GM18861 (cell line): ENCODE data around the gene BTNL8.
"Not testable (repeated sequence)": the region's sequence is repeated elsewhere in the genome, so short reads cannot be mapped to it uniquely, and the experiment has no call there.

Experiments
- ATAC-seq: cut with Tn5 transposase; IDR thresholded peaks from one replicate; pipeline ENCODE4 v1.9.1; 2021; ENCODE audit not compliant: unreplicated experiment

The BTNL8 gene

DNA sequence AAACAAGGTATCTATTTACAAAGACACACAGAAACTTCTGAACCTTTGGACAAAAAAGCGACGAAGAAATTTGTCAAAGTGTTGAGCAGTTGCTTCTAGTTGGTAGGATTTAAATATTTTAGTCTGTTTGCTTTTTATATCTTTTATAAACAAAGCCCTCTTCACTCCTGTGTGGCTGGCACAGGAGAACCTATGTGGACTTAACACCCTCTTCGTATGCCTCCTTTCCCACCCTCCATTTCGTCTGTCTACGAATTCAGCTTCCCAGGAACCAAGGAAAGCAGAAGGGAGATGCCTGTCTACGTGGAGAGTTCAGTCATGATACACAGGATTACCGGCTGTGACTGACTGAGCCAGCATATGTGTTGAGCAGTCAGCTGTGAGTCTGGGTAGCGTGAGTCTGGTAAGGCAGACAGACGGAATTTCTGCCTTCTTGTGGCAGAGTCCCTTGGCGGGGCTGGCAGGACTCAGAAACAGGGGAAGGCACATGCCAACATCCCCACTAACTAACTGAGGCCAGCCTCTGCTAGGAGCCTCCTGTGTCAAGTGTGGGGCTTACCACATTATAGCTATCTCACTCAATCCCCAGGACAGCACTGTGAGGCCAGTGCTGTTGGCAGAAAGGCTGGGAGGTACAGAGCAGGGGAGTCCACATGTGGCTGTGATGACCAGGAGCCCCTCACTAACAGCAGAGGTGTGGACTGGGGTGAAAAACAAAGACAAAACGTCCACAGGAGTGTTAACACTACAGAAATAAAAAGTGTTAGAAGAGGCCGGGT lies 24.0 kb upstream of the BTNL8 start:
- ATAC-seq = no peak

DNA sequence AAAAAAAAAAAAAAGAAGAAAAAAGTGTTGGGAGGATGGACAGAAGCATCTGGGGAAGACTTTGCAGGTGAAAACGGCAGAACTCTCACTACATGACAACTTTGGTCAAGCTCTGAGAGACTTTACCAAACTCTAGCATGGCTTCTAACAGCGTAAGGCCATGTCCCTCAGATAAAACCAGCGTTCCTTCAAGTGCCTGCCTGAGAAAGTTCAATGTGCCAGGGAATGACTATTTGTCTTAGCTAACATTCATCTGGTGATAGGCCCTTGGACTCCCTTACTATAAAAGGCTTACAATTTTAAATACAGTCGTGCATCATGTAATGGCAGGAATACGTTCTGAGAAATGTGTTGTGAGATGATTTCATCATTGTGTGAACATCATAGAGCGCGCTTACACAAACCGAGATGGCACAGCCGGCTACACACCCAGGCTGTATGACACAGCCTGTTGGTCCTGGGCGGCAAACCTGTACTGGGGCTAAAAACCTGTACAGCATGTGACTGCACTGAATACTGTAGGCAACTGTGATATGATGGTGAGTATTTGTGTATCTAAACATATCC lies 23.0 kb upstream of the BTNL8 start:
- no peak for ATAC-seq

DNA sequence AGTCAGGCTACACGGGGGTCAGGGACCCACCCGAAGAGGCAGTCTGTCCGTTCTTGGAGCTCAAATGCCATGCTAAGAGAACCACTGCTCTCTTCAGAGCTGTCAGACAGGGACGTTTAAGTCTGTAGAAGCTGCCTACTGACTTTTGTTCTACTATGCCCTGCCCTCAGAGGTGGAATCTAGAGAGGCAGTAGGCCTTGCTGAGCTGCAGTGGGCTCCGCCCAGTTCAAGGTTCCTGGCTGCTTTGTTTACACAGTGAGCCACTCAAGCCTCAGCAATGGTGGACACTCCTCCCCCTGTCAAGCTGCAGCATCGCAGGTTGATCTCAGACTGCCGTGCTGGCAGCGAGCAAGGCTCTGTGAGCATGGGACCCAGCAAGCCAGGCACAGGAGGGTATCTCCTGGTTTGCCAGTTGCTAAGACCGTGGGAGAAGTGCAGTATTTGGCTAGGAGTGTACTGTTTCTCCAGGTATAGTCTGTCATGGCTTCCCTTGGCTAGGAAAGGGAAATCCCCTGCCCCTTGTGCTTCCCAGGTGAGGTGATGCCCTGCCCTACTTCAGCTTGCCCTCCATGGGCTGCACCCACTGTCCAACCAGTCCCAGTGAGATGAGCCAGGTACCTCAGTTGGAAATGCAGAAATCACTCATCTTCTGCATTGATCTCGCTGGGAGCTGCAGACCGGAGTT lies 13.0 kb upstream of the BTNL8 start:
- not testable (repeated sequence) for ATAC-seq

DNA sequence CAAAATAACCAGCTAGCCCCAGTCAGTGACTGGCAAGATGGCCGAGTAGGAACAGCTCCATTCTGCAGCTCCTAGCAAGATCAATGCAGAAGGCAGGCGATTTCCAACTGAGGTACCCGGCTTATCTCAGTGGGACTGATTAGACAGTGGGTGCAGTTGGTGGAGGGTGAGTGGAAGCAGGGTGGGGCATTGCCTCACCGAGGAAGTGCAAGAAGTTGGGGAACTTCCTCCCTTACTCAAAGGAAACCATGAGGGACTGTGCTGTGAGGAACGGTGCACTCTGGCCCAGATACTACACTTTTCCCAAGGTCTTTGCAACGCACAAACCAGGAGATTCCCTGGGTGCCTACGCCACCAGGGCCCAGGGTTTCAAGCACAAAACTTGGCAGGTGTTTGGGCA lies 9.6 kb upstream of the BTNL8 start:
- no peak for ATAC-seq

DNA sequence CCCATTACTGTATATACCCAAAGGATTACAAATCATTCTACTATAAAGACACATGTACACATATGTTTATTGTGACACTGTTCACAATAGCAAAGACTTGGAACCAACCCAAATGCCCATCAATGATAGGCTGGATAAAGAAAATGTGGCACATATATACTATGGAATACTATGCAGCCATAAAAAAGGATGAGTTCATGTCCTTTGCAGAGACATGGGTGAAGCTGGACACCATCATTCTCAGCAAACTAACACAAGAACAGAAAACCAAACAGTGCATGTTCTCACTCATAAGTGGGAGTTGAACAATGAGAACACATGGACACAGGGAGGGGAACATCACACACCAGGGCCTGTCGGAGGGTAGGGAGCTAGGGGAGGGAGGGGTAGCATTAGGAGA lies 3.6 kb upstream of the BTNL8 start:
- ATAC-seq = not testable (repeated sequence)

DNA sequence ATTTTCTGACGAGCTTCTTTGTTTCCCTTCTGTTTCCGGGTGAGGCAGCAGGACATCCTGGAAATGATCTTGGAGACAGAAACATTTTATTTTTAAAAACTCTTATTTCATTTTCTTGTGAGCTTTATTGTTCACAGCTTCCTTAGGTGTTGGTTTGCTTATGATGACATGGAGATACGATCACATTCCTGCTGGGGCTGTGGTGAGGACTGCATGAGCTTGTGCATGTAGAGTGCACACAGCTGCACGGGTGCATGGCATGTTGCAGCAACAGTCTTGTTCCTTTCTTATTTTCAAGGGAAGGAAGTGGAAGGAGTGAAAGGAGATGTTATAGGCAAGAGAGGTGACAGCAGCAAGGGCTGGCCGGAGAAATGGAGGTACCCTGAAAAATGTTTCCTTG lies 1.2 kb downstream of the BTNL8 start:
- ATAC-seq = no peak

DNA sequence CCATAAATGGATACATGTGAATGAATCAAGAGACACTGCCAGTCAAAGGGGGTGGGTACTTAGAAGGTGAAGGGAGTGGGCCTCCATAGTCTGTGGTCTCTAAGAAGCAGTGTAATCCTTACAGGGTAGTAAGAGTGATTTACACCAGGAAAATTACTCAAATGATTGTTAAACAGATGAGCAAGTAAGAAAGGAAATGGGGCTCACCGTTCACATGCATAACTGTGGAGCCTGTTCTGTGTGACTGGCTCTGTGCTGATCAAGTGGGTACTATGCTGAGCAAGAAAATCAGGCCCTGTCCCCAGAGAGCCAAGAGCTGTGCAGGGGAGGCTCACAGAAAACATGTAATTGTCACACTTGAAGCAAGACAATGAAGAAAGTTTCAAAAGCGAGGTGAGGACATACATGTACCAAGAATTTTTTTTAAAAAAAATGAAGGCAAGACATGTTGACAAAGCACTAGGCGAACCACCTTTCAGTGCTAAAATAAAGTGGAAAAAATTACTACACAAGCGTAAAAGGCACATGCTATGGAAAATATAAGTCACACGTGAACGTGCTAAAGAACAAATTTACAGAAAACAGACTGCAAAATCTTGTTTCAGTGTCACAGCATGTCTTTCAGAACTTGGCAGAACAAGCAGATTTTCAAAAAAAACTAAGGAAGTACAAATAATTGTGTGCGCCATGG lies 2.5 kb downstream of the BTNL8 start:
- ATAC-seq = no peak

DNA sequence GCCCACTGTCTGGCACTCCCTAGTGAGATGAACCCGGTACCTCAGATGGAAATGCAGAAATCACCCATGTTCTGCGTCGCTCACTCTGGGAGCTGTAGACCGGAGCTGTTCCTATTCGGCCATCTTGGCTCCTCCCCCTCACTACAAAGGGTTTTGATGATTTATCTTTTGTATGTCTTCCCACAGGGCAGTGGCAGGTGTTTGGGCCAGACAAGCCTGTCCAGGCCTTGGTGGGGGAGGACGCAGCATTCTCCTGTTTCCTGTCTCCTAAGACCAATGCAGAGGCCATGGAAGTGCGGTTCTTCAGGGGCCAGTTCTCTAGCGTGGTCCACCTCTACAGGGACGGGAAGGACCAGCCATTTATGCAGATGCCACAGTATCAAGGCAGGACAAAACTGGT lies 9.4 kb downstream of the BTNL8 start:
- no peak for ATAC-seq

DNA sequence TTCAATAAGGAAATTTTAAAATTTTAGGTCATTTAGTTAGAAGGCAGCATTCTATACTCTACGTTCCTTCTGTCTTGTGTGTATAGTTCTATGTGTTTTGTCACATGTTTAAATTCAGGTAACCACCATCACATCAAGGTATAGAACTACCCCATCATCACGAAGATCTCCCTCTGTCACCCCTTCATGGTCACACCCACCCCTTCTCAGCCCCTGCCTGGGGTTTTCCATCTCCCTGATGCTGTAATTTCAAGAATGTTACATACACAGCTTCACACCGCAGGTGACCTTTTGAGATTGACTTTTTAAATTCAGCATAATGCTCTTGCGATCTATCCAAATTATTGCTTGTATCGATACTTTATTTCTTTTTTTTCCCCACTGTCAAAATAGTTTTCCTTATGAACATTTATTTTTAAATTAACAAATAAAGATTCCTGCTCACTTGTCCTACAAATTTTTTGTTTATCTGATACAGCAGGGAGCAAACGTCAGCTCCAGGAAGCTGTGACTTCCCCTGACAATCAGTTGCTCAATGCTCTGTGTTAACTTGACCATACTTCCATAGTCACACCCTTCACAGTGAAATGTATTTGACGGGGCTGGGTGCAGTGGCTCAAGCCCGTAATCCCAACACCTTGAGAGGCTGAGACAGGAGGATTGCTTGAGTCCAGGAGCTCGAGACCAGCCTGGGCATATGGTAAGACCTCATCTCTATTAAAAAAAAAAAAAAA lies 10.2 kb downstream of the BTNL8 start:
- ATAC-seq = no peak

DNA sequence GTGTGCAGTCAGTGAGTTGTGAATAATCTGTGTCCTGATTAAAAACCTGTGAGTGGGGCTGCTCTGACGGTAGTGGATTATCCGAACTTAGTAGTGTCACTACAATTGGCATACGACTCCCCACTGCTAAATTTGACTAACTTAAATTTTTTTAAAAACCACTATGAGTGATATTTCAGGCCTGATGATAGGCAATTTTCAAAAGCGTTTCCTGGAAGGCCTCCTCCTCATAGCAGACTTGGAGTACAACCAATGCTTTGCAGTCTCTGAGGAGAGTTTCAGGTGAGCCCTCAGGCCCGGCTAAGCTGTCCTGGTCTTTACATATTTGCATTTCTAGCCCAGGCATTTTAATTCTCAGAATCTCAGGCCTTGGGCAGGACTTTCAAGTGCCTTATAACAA lies 10.8 kb downstream of the BTNL8 start:
- ATAC-seq = no peak

DNA sequence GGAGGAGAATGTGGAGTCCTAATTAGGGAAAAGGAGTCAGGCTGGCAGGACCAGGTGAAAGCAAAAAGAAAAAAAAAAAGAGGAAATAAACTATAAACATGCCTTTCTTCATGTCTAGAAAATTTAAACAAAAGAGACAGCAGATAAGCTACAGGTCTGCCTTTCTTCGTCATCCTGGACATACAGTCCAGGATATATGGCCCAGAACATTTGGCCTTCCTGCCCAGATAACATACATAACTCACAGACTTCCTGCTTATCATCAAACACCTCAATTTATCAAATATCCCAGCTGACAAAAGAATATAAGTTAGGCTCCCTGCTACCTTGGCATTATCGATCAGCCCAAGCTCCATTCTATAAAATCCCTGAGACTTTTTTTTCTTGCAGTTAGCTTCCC lies 11.2 kb downstream of the BTNL8 start:
- no peak for ATAC-seq

DNA sequence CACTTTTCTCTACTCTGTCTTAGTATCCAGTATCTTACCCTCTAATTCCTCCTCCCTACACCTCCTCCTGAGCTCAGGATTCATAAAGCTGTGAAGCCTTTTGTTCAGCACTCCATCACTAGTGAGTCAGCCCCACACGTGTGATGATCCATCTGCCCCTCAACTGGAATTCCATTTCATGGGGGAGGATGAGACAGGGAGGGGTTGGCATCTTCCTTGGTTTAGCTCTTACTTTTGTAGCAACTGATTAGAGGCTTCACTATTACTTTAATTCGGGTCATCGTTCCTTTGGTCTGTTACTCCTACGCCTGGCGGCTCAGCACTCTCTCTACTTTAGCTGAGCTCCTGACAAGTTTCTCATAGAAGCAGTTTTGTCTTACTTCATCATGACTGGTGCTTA lies 11.8 kb downstream of the BTNL8 start:
- no peak for ATAC-seq

DNA sequence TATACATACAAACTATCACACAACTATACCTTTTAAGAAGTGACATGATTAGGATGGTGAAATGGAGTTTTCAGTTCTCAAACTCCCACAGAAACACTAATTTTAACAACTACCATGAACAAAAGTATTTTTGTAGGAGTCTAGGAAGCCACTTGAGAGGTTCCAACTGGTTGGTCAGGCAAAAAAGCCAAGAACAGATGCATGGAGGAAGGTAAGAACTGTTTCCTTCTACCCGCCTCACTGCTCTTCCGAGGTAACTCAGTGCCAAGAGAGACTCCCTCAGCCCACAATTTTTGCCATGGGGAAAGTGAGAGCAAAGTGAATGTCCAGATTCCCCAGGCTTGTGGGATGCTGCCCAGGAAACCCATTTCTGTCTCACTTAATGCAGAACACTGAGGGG lies 15.7 kb downstream of the BTNL8 start:
- no peak for ATAC-seq

DNA sequence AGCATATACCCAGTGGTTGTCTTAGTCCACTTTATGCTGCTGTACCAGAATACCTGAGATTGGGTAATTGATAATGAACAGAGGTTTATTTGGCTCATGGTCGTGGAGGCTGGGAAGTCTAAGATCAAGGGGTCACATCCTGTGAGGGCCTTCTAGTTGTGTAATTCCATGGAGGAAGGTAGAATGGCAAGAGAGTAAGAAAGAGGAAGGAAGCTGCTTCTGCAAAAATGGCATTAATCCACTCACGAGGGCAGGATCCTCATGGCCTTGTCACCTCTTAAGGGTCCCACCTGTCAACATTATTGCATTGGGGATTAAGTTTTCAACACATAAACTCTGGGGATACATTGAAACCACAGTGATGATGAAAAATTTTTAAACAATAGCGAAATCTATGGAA lies 17.0 kb downstream of the BTNL8 start:
- ATAC-seq = no peak

DNA sequence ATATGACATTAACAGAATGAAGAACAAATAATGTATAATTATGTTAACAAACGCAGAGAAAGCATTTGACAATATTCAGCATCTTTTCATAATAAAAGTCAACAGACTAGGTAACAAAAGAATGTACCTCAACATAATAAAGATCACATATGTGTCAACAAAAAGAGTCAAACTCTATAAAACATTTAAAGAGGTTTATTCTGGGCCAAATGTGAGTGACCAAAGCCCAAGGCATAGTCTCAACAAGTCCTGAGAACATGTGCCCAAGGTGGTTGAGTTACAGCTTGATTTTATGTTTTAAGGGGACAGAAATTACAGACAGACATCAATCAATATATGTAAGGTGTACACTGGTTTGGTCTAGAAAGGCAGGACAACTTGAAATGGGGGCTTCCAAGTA lies 19.4 kb downstream of the BTNL8 start:
- ATAC-seq = no peak

DNA sequence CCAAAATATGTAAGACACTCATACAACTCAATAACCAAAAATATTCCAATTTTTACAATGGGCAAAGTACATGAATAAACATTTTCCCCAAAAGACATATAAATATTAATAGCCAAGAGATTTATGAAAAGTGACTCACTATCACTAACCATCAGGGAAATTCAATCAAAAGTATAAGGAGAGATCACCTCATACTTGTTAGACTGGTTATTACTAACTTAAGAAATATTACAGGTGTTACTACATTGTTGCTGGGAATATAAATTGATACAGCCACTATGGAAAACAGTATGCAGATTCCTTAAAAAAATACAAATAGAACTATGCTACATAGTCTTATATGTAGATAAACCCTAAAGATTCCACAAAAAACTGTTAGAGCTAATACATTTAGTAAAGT lies 21.8 kb downstream of the BTNL8 start:
- no peak for ATAC-seq

DNA sequence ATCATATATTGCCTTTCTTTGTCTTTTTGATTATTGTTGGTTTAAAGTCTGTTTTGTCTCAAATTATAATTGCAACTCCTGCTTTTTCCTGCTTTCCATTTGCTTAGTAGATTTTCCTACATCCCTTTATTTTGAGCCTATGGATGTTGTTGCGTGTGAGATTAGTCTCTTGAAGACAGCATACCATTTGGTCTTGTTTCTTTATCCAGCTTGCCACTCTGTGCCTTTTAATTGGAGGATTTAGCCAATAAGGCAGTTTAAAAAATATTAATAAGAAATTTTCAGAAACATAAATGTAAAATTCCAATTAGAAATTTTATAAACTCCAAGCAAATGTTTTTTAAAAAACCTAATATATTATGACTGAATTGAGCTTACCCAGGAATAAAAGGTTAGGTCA lies 24.0 kb downstream of the BTNL8 start:
- no peak for ATAC-seq

DNA sequence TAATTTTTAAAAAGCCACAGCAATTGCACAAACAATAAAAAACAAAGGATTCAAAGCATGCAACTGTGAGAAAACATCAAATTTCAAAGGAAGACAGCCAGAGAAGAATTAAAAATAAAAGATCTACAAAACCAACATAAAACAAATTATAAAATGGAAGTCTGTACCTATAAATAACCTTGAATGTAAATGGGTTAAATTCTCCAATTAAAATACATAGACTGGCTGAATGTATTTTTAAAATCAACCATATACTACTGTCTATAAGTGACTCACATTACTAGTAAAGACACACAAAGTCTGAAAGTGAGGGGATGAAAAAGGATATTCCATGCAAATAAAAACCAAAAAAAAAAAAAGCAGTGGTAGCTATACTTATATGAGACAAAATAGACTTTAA lies 33.7 kb downstream of the BTNL8 start:
- ATAC-seq = no peak

DNA sequence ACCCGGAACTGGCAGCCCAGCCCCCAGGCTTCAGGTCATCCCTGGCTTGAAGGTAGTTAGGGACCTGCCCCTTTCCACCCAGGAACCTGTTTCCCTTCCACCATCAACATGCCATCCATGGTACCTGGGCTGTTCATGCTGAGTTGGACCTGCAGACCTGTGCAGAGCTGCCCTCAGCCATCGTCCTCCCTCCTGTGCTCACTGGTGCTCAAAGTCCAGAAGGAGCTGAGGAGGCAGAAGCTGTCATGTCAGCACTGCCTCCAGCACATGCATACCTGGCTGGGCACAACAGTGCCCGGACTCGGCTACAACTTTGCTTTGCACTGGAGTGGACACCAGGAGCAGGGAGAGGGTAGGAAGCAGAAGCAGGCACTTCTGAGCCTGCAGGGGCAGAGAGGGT lies 36.2 kb downstream of the BTNL8 start:
- no peak for ATAC-seq

DNA sequence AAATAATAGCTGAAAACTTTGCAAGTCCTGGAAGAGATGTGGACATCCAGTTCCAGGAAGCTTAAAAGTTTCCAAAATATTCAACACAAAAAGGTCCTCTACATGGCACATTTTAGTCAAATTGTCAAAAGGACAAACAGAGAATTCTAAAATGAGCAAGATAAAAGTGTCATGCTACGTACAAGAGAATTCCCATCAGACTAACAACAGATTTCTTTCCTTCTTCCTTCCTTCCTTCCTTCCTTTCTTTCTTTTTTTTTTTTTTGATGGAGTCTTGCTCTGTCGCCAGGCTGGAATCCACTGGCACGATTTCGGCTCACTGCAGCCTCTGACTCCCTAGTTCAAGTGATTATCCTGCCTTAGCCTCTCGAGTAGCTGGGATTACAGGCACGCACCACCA lies 39.3 kb downstream of the BTNL8 start:
- ATAC-seq = no peak

DNA sequence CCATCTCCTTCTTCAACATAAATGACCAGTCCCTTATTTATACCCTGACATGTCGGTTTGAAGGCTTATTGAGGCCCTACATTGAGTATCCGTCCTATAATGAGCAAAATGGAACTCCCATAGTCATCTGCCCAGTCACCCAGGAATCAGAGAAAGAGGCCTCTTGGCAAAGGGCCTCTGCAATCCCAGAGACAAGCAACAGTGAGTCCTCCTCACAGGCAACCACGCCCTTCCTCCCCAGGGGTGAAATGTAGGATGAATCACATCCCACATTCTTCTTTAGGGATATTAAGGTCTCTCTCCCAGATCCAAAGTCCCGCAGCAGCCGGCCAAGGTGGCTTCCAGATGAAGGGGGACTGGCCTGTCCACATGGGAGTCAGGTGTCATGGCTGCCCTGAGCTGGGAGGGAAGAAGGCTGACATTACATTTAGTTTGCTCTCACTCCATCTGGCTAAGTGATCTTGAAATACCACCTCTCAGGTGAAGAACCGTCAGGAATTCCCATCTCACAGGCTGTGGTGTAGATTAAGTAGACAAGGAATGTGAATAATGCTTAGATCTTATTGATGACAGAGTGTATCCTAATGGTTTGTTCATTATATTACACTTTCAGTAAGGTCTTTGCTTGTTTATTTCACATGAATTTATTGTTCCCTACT lies 51.5 kb downstream of the BTNL8 start:
- ATAC-seq = no peak
